HS-27A (cell line): Measurements from ENCODE around the gene UTY.
"Not testable (repeated sequence)": the region's sequence is repeated elsewhere in the genome, so short reads cannot be mapped to it uniquely, and the experiment has no call there.

ENCODE experiments used
- DNase-seq: peaks from one replicate; pipeline ENCODE4 v3.0.0-alpha.2; 2012; ENCODE audit warnings: low read depth, missing footprints

UTY gene

DNA sequence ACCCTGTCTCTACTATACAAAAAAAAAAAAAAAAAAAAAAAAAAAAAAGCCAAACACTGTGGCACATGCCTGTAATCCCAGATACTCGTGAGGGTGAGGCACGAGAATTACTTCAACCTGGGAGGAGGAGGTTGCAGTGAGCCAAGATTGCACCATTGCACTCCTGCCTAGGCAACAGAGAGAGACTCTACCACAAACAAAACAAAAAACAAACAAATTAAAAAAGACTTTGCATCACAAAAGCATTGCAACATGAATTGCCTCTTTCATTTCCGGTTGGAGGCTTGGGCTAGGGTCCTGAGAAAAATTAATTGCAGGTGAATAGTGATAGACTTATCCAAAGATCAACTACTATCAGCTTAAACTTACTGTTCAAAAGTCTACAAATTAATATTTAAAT lies 180.4 kb downstream of the UTY start:
- DNase-seq: no peak

DNA sequence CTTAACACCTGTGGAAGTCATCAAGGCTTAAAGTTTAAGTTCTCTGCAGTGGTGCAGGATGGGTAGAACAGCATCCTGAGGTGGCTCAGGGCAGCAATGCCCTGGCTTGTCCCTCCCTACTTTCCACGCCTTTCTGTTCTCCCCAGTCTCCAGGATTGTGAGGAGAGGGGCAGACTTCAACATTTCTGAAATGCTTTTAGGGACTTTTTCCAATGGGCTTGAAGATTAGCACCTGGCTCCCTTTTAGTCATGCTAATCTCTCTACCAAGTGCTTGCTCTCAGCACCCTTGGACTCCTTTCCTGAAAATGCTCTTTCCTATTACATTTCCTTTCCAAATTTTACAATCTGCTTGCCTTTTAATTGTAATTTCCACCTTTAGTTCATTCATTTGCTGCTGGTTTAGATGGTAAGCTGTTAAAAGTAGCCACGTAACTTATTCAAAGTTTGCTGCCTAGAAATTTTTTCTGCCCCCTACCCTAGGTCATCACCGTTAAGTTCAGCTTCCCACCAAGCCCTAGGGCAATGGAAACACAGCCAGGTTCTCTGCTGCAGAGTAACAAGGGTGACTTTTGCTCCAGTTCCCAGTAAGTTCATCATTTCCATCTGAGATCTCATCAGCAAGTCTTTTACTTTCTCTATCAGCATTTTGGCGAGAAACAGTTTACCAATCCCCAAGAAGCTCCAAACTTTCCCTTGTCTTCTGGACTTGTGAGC lies 183.5 kb downstream of the UTY start:
- DNase-seq: no peak

DNA sequence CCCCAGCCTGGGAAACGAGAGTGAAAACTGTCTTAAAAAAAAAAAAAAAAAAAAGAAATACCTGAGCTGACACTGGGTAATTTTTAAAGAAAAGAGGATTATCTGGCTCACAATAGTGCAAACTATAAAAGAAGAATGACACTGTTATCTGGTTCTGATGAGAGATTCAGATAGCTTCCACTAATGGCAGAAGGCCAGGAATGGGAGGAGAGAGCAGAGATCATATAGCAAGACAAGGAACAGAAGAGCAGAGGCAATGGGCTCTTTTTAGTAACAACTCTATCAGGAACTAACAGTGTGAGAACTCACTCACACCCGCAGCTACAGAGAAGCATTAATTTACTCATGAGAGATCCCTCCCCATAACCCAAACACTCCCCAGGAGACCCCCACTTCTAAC lies 184.8 kb downstream of the UTY start:
- no peak for DNase-seq

DNA sequence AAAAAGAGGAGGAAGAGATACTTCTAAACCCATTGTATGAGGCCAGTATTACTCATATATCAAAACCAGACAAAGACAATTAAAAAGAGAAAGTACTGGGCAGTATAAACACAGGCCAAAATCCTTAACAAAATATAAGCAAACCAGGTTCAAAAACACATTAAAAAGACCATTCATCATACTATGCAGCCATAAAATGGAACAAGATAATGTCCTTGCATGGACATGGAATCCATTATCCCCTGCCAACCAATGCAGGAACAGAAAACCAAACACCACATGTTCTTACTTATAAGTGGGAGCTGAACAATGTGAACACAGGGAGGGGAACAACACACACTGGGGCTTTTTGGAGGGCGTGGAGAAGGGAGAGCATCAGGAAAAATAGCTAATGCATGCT lies 188.6 kb downstream of the UTY start:
- DNase-seq: no peak

DNA sequence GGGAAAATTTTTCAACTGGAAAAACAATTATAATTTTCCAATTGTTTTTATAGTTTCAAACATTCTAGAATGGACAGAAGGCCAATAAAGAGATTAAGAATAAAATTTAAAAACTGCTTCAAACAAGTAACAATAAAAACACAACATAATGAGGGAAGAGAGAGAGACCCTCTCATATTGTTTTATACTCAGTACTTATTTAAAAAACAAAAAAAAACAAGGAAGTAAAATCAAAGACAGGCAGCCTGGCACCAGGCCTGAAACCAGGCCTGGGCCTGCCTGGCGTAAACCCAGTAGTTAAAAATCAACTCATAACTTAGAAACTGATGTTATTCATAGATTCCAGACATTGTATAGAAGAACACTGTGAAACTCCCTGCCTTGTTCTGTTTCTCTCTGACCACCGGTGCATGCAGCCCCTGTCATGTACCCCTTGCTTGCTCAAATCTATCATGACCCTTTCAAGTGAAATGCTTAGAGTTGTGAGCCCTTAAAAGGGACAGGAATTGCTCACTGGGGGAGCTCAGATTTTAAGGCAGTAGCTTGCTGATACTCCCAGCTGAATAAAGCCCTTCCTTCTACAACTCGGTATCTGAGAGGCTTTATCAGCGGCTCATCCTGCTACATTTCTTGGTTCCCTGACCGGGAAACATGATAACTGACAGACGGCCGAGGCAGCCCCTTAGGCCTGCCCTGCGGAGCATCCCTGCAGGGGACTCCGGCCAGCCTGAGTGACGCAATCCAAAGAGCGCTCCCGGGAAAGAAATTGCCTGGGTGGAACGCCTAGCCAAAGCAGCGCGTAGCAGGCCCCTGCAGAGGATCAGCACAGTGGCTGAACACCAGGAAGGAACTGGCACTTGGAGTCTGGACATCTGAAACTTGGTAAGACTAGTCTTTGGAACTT lies 197.4 kb downstream of the UTY start:
- not testable (repeated sequence) for DNase-seq

DNA sequence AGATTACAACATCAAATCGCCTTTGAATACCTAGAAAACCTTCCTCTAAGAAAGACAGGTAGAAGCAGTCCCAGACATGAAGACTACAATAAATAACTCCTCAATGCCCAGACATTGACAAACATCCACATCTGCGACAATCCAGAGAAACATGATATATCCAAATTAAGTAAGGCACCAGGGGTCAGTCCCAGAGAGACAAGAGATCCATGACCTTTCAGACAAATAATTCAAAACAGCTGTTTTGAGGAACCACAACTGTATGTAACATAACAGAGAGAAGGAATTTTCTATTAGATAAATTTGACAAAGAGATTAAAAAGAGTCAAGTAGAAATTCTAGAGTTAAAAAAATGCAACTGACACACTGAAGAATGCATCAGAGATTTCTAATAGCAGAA lies 200.3 kb downstream of the UTY start:
- DNase-seq: no peak

DNA sequence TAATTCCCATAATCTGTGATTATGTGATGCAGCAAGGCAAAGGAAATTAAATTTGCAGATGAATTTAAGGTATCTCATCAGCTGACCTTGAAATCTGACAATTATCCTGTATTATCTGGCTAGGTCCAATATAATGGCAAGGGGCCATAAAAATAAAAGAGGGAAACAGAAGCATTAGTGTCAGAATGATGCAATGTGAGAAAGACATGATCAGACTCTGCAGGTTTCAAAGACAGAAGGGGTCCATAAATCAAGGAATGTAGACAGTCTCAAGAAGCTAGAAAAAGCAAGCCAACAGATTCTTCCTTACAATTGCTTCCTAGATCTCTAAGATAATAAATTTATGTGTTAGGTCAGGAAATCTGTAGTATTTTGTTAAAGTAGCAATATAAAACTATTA lies 208.1 kb downstream of the UTY start:
- no peak for DNase-seq

DNA sequence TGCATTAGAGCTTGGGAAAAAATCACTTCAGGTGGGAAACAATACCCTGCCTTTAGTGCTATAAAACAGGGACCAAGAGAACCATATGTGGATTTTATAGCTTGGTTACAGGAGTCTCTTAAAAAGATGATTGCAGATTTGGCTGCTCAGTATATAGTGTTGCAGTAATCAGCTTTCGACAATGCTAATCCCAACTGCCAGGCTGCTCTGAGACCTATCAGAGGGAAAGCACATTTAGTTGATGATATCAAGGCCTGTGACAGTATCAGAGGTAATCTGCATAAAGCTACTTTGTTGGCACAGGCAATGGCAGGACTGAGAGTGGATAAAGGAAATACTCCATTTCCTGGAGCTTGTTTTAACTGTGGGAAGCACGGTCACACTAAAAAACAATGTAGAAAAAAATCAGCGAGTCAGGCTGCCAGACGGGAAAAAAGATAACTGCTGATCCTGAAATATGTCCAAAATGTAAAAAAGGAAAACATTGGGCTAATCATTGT lies 225.8 kb downstream of the UTY start:
- DNase-seq: not testable (repeated sequence)

DNA sequence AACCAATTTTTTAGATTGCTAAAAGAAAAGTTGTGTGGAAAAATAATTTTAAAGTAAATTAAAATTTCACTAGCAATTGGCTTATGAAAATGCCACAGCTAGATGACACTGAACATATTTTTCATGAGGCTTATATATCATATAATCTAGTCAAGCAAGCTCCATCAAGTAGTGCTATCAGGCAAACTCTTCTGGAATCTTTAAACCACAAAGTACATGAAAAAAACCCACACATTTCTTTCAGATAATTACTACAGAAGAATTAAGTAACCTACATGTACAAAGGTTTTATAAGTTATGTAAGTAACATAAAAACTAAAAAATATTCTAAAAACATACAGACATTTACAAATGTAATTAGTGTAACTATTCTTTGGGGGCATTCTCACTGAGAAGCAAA lies 229.4 kb downstream of the UTY start:
- DNase-seq: no peak

DNA sequence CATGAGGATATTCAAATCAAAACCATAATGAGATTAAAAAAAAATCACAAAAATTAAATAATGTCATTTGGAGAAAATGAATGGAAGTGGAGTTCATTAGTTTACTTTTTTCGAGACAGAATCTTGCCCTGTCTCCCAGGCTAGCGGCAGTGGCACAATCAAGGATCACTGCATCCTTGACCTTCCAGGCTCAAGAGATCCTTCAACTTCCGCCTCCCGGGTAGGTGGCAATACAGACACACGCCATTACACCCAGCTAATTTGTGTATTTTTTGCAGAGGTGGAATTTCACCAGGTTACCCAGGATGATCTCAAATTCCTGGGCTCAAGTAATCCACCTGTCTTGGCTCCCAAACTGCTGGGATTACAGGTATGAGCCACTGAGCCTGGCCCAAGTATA lies 236.1 kb downstream of the UTY start:
- DNase-seq: no peak

DNA sequence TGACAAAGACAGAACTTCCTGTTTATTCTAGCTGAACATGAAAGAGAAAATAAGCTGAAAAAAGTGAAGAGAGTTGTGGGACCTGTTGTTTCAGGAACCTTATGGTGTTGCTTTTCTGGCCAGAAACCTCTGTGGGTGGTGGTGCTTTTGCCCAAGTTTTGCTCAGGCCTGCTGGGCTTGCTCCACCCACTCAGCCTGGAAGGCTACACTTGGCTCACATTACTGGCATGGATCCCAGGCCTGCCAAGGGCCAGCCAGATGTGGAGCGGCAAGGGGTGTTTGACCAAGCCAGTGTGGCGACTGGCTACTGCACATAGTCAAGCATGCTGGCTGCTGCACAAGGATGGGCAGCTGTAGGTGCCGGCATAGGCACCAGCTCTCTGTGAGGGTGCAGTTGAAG lies 245.9 kb downstream of the UTY start:
- no peak for DNase-seq

DNA sequence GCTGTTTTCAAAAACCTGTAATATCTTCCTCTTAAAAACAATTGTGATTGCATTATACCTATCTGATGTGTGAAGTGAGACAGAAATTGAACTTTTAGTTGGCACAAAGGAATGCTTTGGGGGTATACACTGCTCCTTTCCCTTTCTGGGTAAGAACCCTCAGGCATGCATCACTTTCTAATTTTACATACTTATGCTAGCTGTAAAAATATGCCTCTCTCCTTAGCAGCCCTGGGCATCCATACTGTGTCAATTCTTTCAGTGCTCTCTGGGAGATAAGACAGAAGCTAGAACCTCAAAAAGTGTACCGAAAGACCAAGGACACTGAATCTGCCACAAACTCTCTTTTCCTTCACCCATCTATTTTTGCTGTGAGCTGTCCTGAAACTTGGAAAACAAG lies 246.7 kb downstream of the UTY start:
- no peak for DNase-seq

DNA sequence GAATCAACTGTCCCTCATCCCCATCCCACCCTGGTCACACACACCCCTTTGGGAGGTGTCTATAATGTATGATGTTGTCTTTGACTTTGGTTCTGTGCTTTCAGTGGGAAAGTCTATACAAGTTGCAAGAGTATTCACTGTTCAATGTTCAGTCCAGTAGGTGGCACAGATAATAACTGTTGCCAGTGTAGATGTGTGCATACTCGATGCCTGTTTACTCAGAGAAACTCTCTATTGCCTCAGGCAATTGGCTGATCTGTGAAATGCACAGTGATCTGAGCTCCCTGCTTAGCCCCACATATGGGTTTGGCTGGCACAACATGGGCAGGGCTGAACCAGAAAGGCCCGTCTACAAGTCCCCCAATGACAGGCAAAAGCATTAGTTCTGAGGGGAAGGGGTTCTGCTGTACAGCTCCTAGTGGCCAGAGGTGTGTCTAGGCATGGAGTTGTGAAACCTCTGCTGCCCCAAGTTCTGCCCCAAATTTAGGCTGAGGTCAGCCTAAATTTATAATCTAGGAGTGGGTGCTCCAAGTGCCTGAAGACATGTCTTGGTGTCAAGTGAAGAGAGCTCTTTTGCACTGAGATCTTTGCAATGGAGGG lies 252.4 kb downstream of the UTY start:
- DNase-seq: no peak

DNA sequence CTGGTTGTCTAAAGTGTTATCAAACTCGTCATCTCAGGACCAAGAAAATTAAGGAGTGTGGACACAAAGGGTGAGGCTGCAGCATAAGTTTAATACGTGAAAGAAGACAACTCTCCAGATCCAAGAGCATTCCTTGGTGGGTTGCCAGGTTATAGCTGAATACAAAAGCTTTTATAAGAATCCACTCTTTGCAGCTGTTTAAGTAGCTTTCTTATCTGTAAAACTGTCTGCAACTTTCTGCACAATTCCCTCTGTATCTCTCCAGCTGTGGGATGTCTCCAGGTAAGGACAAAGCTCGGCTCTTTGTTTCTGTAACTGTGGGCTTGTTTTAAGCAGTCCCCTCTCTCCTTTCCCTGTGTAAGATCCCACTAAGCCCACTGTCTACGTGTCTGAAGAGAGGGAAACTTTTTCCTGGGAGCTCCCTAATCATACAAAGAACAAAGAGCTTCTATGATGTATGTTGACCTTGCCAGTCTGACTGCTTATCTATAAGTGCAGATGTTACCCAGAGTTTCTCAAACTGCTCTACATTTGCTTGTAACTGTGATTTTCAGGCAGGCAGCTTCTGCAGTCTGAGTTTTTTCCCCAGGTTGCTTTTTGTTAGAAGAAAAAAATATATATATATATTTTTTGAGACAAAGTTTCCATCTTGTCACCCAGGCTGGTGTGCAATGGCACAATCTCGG lies 268.7 kb downstream of the UTY start:
- no peak for DNase-seq

DNA sequence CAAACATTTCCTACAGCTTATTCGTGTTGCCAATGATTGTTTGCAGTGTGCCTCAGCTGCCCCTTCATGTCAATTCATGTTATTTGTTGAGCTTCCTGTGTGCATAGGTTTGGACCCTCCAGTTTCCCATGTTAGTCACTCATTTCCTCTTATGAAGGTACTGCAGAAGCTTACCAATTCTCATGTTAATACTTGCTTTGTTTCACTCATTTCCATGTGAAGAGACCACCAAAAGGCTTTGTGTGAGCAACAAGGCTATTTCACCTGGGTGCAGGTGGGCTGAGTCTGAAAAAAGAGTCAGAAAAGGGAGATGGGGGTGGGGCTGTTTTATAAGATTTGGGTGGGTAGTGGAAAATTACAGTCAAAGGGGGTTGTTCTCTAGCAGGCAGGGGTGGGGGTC lies 274.6 kb downstream of the UTY start:
- DNase-seq: no peak
